ENCODE data around the gene ZIK1. TPM values are rescaled to one million over a fixed set of nuclear protein-coding genes. Genes with fewer than 3 reads are reported as not detected.
A peak's percentile ranks its signal among the peaks of the same experiment; 100 is the strongest.

The ZIK1 gene
- total RNA-seq, 1 donor from 2014 or later = 4.0 TPM

- H3K27me3 Mint-ChIP-seq (ENCODE audit: insufficient read depth) = no peaks in the 10 kb centered on the region
- no peak for DNase-seq (ENCODE audit: low spot score)
- intact Hi-C loops (cut with micrococcal nuclease) = loop anchor here (5.0 kb wide), 1 partner anchor 509 kb away; no protein-coding TSS in a partner anchor
- H3K4me3 Mint-ChIP-seq = no peak overlapping the region
- H3K9me3 Mint-ChIP-seq = peaks cover 81% of the 10 kb centered on the region
- no peaks in the 10 kb centered on the region for H3K4me1 Mint-ChIP-seq (ENCODE audit: low read depth)
- peaks cover 71% of the 10 kb centered on the region for H3K36me3 Mint-ChIP-seq (ENCODE audit: low read depth)
- no peak overlapping the region for H3K27ac Mint-ChIP-seq
Measured at GRCh38 chr19:57620673-57621348, 36.9 kb downstream of the ZIK1 start.

GRCh38 chr19:57623091-57623490 lies 39.1 kb downstream of the ZIK1 start:
- no peaks in the 10 kb centered on the region for H3K27me3 Mint-ChIP-seq (ENCODE audit: insufficient read depth)
- no peak overlapping the region for H3K4me3 Mint-ChIP-seq
- no peak for DNase-seq (ENCODE audit: low spot score)
- no peaks in the 10 kb centered on the region for H3K4me1 Mint-ChIP-seq (ENCODE audit: low read depth)
- H3K36me3 Mint-ChIP-seq (ENCODE audit: low read depth) = peaks cover 53% of the 10 kb centered on the region
- H3K27ac Mint-ChIP-seq = no peak overlapping the region
- intact Hi-C loops (cut with micrococcal nuclease) = loop anchor here (5.0 kb wide), 1 partner anchor 511 kb away; no protein-coding TSS in a partner anchor
- peaks cover 72% of the 10 kb centered on the region for H3K9me3 Mint-ChIP-seq

GRCh38 chr19:57632987-57633831 lies 49.3 kb downstream of the ZIK1 start, which contains the start of gene ZNF211:
ZNF211 (plus strand) TSS chr19:57633168; CDS start chr19:57633347, 179 bp downstream.
- H3K36me3 Mint-ChIP-seq (ENCODE audit: low read depth) = peaks cover 38% of the 10 kb centered on the region
- H3K9me3 Mint-ChIP-seq = peaks cover 47% of the 10 kb centered on the region
- peak within 1 kb of the TSS; percentile 89 for H3K4me3 Mint-ChIP-seq
- H3K27me3 Mint-ChIP-seq (ENCODE audit: insufficient read depth) = no peaks in the 10 kb centered on the region
- H3K27ac Mint-ChIP-seq = peak within 1 kb of the TSS; percentile 78
- peaks cover 19% of the 10 kb centered on the region for H3K4me1 Mint-ChIP-seq (ENCODE audit: low read depth)
- DNase-seq (ENCODE audit: low spot score) = peak; percentile 80
- intact Hi-C loops (cut with micrococcal nuclease) = loop anchor here (1.0 to 5.0 kb wide), 13 partner anchors 19 to 522 kb away; partner anchors contain the start of genes TRAPPC2B, ZNF134, ZNF17 and ZNF264

- Mint-ChIP-seq H3K27ac (peak overlapping the region; percentile 78), H3K9me3 (peaks cover 47% of the 10 kb centered on the region), H3K27me3 (ENCODE audit: insufficient read depth) (no peaks in the 10 kb centered on the region), H3K4me1 (ENCODE audit: low read depth) (peaks cover 19% of the 10 kb centered on the region), H3K36me3 (ENCODE audit: low read depth) (peaks cover 43% of the 10 kb centered on the region), H3K4me3 (peak overlapping the region; percentile 89)
- intact Hi-C loops (cut with micrococcal nuclease) = loop anchor here (1.0 to 5.0 kb wide), 13 partner anchors 19 to 522 kb away; partner anchors contain the start of genes TRAPPC2B, ZNF134, ZNF17 and ZNF264
- DNase-seq (ENCODE audit: low spot score) = no peak
Measured at GRCh38 chr19:57633832-57634131, 49.8 kb downstream of the ZIK1 start.

- Mint-ChIP-seq H3K27ac (no peak overlapping the region), H3K36me3 (ENCODE audit: low read depth) (peaks cover 76% of the 10 kb centered on the region), H3K9me3 (peaks cover 68% of the 10 kb centered on the region), H3K4me3 (no peak overlapping the region), H3K27me3 (ENCODE audit: insufficient read depth) (no peaks in the 10 kb centered on the region), H3K4me1 (ENCODE audit: low read depth) (peaks cover 19% of the 10 kb centered on the region)
- no peak for DNase-seq (ENCODE audit: low spot score)
- intact Hi-C loops (cut with micrococcal nuclease) = no loop called here
Measured at GRCh38 chr19:57637379-57637778, 53.4 kb downstream of the ZIK1 start.

GRCh38 chr19:57641715-57642234 lies 57.8 kb downstream of the ZIK1 start:
- intact Hi-C loops (cut with micrococcal nuclease) = no loop called here
- Mint-ChIP-seq H3K27ac (no peak overlapping the region), H3K9me3 (peaks cover 77% of the 10 kb centered on the region), H3K4me1 (ENCODE audit: low read depth) (no peaks in the 10 kb centered on the region), H3K36me3 (ENCODE audit: low read depth) (peaks cover 60% of the 10 kb centered on the region), H3K4me3 (no peak overlapping the region), H3K27me3 (ENCODE audit: insufficient read depth) (no peaks in the 10 kb centered on the region)
- no peak for DNase-seq (ENCODE audit: low spot score)

GRCh38 chr19:57642396-57643046 lies 58.6 kb downstream of the ZIK1 start:
- Mint-ChIP-seq H3K27ac (no peak overlapping the region), H3K4me3 (no peak overlapping the region), H3K4me1 (ENCODE audit: low read depth) (no peaks in the 10 kb centered on the region), H3K27me3 (ENCODE audit: insufficient read depth) (no peaks in the 10 kb centered on the region), H3K36me3 (ENCODE audit: low read depth) (peaks cover 52% of the 10 kb centered on the region), H3K9me3 (peaks cover 77% of the 10 kb centered on the region)
- intact Hi-C loops (cut with micrococcal nuclease) = no loop called here
- DNase-seq (ENCODE audit: low spot score) = no peak

Other genes with a start within 250 kb of the ZIK1 start
- gene ZNF304, start 232.9 kb upstream of the ZIK1 start, total RNA-seq = 6.1 and 6.6 TPM in 2 replicates
- 3.8 and 4.7 TPM in 2 replicates for gene TRAPPC2B, start 220.6 kb upstream of the ZIK1 start, total RNA-seq
- gene ZNF547, start 220.6 kb upstream of the ZIK1 start, total RNA-seq = 0.69 and 0.93 TPM in 2 replicates
- gene ZNF548, start 194.3 kb upstream of the ZIK1 start, total RNA-seq = 11.3 and 12.1 TPM in 2 replicates
- gene ZNF17, start 173.0 kb upstream of the ZIK1 start, total RNA-seq = 7.9 and 11.0 TPM in 2 replicates
- gene ZNF749, start 148.8 kb upstream of the ZIK1 start, total RNA-seq = 21.5 and 22.0 TPM in 2 replicates
- not detected in 2 replicates for gene VN1R1, start 127.0 kb upstream of the ZIK1 start, total RNA-seq
- gene ZNF772, start 106.6 kb upstream of the ZIK1 start, total RNA-seq = 1.5 and 2.4 TPM in 2 replicates
- gene ZNF419, start 96.4 kb upstream of the ZIK1 start, total RNA-seq = 3.7 and 5.1 TPM in 2 replicates
- gene ZNF773, start 84.2 kb upstream of the ZIK1 start, total RNA-seq = 5.0 and 5.8 TPM in 2 replicates
- 3.6 and 4.2 TPM in 2 replicates for gene ZNF549, start 56.8 kb upstream of the ZIK1 start, total RNA-seq
- gene ZNF550, start 24.3 kb upstream of the ZIK1 start, total RNA-seq = 7.2 and 7.5 TPM in 2 replicates
- gene ZNF416, start 5.2 kb upstream of the ZIK1 start, total RNA-seq = 3.2 and 3.7 TPM in 2 replicates
- gene ZNF530, start 15.7 kb downstream of the ZIK1 start, total RNA-seq = 5.4 and 7.3 TPM in 2 replicates
- gene ZNF134, start 30.1 kb downstream of the ZIK1 start, total RNA-seq = 8.4 and 9.4 TPM in 2 replicates
- 8.3 and 8.4 TPM in 2 replicates for gene ZNF211, start 49.0 kb downstream of the ZIK1 start, total RNA-seq
- gene ZSCAN4, start 84.8 kb downstream of the ZIK1 start, total RNA-seq = not detected in 2 replicates
- 9.6 and 11.1 TPM in 2 replicates for gene ZNF551, start 97.8 kb downstream of the ZIK1 start, total RNA-seq
- 4.6 and 4.7 TPM in 2 replicates for gene ZNF154, start 125.1 kb downstream of the ZIK1 start, total RNA-seq
- gene ZNF671, start 143.5 kb downstream of the ZIK1 start, total RNA-seq = 4.9 and 5.5 TPM in 2 replicates
- gene ZNF776, start 162.7 kb downstream of the ZIK1 start, total RNA-seq = 6.8 and 6.9 TPM in 2 replicates
- 13.6 and 13.8 TPM in 2 replicates for gene ZNF586, start 185.5 kb downstream of the ZIK1 start, total RNA-seq
- gene ZNF552, start 230.8 kb downstream of the ZIK1 start, total RNA-seq = 9.0 and 10.7 TPM in 2 replicates
- 25.1 and 26.7 TPM in 2 replicates for gene ZNF587B, start 246.2 kb downstream of the ZIK1 start, total RNA-seq